ENCODE measurements around the gene ZNHIT6. TPM values are rescaled to one million over a fixed set of nuclear protein-coding genes. Genes with fewer than 3 reads are reported as not detected.

The ZNHIT6 gene
- total RNA-seq, 1 experiment from 2014 or later = 16.1 TPM

- Histone ChIP-seq H2AFZ (no peak overlapping the region), H3K79me2 (ENCODE audit: low read depth) (no peaks in the 10 kb centered on the region), H3K36me3 (ENCODE audit: low read depth) (no peaks in the 10 kb centered on the region), H3K27ac (no peak overlapping the region), H3K27me3 (ENCODE audit: insufficient read depth, low read depth) (no peaks in the 10 kb centered on the region), H3K9me3 (ENCODE audit: insufficient read depth, low read depth) (no peaks in the 10 kb centered on the region), H3K4me1 (replicated peaks; ENCODE audit: insufficient read depth) (peaks cover 30% of the 10 kb centered on the region), H4K20me1 (ENCODE audit: insufficient read depth) (no peaks in the 10 kb centered on the region), H3K9me2 (ENCODE audit: insufficient read depth) (no peaks in the 10 kb centered on the region), H3K4me3 (no peak overlapping the region), H3F3A (ENCODE audit: insufficient read depth, low read depth) (peaks cover 28% of the 10 kb centered on the region), H3K4me2 (no peak overlapping the region)
- BruUV-seq (replicated peaks) = no TSS peak
- CTCF ChIA-PET = no interaction called here
- TF ChIP-seq EZH2 (IDR thresholded peaks at IDR 0.05; ENCODE audit: low read depth) = no peak
- TF ChIP-seq, protein P1, sequence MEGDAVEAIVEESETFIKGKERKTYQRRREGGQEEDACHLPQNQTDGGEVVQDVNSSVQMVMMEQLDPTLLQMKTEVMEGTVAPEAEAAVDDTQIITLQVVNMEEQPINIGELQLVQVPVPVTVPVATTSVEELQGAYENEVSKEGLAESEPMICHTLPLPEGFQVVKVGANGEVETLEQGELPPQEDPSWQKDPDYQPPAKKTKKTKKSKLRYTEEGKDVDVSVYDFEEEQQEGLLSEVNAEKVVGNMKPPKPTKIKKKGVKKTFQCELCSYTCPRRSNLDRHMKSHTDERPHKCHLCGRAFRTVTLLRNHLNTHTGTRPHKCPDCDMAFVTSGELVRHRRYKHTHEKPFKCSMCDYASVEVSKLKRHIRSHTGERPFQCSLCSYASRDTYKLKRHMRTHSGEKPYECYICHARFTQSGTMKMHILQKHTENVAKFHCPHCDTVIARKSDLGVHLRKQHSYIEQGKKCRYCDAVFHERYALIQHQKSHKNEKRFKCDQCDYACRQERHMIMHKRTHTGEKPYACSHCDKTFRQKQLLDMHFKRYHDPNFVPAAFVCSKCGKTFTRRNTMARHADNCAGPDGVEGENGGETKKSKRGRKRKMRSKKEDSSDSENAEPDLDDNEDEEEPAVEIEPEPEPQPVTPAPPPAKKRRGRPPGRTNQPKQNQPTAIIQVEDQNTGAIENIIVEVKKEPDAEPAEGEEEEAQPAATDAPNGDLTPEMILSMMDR (conservative IDR thresholded peaks at IDR 0.05) = no peak
- POLR2A ChIA-PET (ENCODE audit: unreplicated experiment) = no interaction called here
- DNase-seq = no peak
- intact Hi-C loops (cut with micrococcal nuclease; ENCODE audit: unreplicated experiment) = no loop called here
Measured at GRCh38 chr1:85603086-85603880, 105.0 kb downstream of the ZNHIT6 start.

- H3K4me1 ChIP-seq (replicated peaks; ENCODE audit: insufficient read depth) = peaks cover 23% of the 10 kb centered on the region
- TF ChIP-seq, protein P1 (conservative IDR thresholded peaks at IDR 0.05) = no peak
- no peak for TF ChIP-seq EZH2 (IDR thresholded peaks at IDR 0.05; ENCODE audit: low read depth)
- H3K9me3 ChIP-seq (ENCODE audit: insufficient read depth, low read depth) = no peaks in the 10 kb centered on the region
- H3K4me2 ChIP-seq = no peak overlapping the region
- no peak overlapping the region for H2AFZ ChIP-seq
- no peaks in the 10 kb centered on the region for H3K9me2 ChIP-seq (ENCODE audit: insufficient read depth)
- H3F3A ChIP-seq (ENCODE audit: insufficient read depth, low read depth) = peaks cover 21% of the 10 kb centered on the region
- BruUV-seq (replicated peaks) = no TSS peak
- DNase-seq = no peak
- H3K27ac ChIP-seq = no peak overlapping the region
- ChIA-PET POLR2A (ENCODE audit: unreplicated experiment) (no interaction called here), CTCF (no interaction called here)
- H4K20me1 ChIP-seq (ENCODE audit: insufficient read depth) = no peaks in the 10 kb centered on the region
- intact Hi-C loops (cut with micrococcal nuclease; ENCODE audit: unreplicated experiment) = no loop called here
- H3K36me3 ChIP-seq (ENCODE audit: low read depth) = no peaks in the 10 kb centered on the region
- no peaks in the 10 kb centered on the region for H3K27me3 ChIP-seq (ENCODE audit: insufficient read depth, low read depth)
- no peaks in the 10 kb centered on the region for H3K79me2 ChIP-seq (ENCODE audit: low read depth)
- no peak overlapping the region for H3K4me3 ChIP-seq
Measured at GRCh38 chr1:85602571-85602970, 105.7 kb downstream of the ZNHIT6 start.

DNA sequence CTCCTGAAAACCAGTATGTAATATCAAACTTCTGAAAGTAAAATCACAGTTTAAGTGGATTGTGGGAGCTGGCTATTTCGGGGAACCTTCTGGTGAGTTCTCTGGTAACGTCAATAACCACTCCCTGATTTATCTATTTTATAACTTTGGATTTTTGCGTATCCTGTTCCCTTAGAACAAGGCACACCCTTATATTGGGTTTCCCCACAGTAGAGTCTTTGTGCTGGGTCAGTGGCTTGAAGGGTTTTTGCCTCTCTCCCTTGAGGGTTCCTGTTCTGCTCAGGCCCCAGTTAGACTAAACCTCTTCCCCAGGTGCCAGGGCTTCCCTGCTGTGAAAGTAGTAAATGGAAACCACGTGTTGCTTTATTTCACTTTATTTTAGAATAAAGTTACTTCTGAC is 106.3 kb downstream of the ZNHIT6 start:
- no peak overlapping the region for H2AFZ ChIP-seq
- H3K79me2 ChIP-seq (ENCODE audit: low read depth) = no peaks in the 10 kb centered on the region
- H3F3A ChIP-seq (ENCODE audit: insufficient read depth, low read depth) = peaks cover 19% of the 10 kb centered on the region
- intact Hi-C loops (cut with micrococcal nuclease; ENCODE audit: unreplicated experiment) = no loop called here
- H3K27ac ChIP-seq = no peak overlapping the region
- ChIA-PET POLR2A (ENCODE audit: unreplicated experiment) (no interaction called here), CTCF (no interaction called here)
- no TSS peak for BruUV-seq (replicated peaks)
- no peaks in the 10 kb centered on the region for H3K27me3 ChIP-seq (ENCODE audit: insufficient read depth, low read depth)
- peaks cover 21% of the 10 kb centered on the region for H3K4me1 ChIP-seq (replicated peaks; ENCODE audit: insufficient read depth)
- no peaks in the 10 kb centered on the region for H3K9me3 ChIP-seq (ENCODE audit: insufficient read depth, low read depth)
- no peak for DNase-seq
- H3K9me2 ChIP-seq (ENCODE audit: insufficient read depth) = no peaks in the 10 kb centered on the region
- no peaks in the 10 kb centered on the region for H3K36me3 ChIP-seq (ENCODE audit: low read depth)
- TF ChIP-seq EZH2 (IDR thresholded peaks at IDR 0.05; ENCODE audit: low read depth) = no peak
- TF ChIP-seq, protein P1 (conservative IDR thresholded peaks at IDR 0.05) = no peak
- H3K4me3 ChIP-seq = no peak overlapping the region
- H4K20me1 ChIP-seq (ENCODE audit: insufficient read depth) = no peaks in the 10 kb centered on the region
- no peak overlapping the region for H3K4me2 ChIP-seq

Data from PC-9 (cell line).